Activated naive CD4-positive, alpha-beta T cell treated with Interleukin-2 at 50 U/mL for 16 hours (primary cell): ENCODE data around the gene KIF3A.

Source experiments
- DNase-seq: peaks from one replicate; pipeline ENCODE4 v3.0.0-alpha.2; 2020

The KIF3A gene

GRCh38 chr5:132659598-132660493, 77.5 kb downstream of the KIF3A start:
- no peak for DNase-seq

- DNase-seq: no peak
Measured at GRCh38 chr5:132658381-132659302, 78.7 kb downstream of the KIF3A start.

GRCh38 chr5:132657676-132658380, 79.5 kb downstream of the KIF3A start, which contains the start of gene IL13:
Gene IL13, plus strand, starts transcription at chr5:132658173. Its CDS starts 14 bp downstream, at chr5:132658187.
- no peak for DNase-seq

DNA sequence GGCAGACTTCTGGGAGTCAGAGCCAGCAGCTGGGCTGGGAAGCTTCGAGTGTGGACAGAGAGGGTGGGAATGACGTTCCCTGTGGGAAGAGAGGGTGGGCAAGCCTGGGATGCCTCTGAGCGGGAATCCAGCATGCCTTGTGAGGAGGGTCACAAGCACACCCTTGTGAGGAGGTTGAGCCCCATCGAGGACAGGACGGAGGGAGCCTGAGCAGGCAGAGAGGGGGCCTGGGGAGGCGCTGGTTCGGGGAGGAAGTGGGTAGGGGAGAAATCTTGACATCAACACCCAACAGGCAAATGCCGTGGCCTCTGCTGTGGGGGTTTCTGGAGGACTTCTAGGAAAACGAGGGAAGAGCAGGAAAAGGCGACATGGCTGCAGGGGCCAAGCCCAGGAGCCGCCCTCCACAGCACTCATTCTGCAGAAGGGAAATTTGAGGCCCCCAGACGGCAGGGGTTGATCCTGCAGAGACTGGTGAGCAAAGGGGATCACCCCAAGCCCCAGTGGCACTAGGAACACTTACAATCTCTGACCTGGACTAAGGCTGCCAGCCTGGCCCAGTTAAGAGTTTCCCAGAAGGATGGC, 80.5 kb downstream of the KIF3A start:
- DNase-seq: no peak

DNA sequence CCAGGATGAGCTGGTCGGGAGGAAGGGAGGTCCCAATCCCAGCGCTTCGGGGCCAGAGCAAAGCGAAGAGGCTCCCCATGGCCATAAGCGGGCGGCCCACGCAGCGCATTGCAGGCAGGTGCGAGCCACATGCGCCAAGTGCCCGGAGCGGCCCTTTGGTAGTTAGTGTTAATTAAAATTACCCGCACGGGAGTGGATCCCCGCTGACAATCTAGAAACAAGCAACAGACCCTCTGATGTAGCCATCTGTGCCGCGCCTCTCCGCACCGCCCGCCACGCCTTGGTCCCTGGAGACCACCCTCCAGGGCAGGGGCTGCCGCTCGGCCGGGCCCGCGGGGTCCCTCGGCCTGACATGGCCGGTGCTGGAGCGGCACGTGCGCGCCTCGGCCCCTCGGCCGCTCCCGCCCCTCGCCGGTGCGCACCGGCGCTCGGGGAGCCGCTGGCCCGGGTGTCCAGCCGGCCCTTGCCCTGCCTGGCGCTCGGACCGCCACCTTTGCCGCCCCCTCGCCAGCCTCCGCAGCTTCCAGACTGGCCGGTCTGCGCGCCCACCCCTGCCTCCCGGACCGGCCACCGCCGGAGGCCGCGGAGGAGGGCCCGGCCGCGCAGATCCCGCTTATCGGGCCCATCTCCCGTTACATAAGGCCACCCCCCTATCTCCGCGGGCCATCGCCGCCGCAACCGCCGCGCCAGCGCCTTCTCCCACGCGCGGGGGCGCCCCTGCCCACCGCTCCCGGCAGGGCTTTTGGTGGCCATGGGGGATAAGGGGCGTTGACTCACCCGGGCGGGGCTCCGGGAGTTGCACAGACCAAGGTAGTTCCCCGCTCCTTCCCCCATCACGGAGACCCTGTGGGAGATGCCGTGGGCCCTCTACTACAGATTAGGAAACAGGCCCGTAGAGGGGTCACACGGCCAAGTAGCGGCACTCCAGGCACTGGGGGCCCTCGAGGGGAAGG, 81.2 kb downstream of the KIF3A start:
- peak; percentile 54 for DNase-seq

- no peak for DNase-seq
Measured at GRCh38 chr5:132653716-132654115, 83.6 kb downstream of the KIF3A start.

GRCh38 chr5:132651838-132652469, 85.4 kb downstream of the KIF3A start:
- DNase-seq: no peak

- no peak for DNase-seq
Measured at GRCh38 chr5:132648355-132648754, 89.0 kb downstream of the KIF3A start.

DNA sequence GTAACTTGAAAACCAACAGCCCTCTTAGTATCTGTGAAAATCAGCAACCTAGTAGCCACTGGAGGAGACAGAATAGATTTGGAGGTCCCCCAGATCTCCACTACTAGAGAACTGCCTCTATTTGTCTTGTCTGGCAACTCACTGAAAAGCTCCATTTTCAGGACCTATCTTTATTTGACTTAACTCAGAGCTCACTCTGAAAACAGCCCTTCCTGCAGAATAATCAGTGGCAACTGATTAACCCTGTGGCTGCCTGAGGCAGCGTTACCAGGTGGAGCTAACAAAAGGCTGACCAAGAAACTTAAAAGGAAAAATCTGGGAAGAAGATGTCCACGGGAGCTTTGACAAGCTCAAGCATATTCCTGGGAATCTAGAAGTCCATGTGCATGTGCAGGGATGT, 89.9 kb downstream of the KIF3A start:
- DNase-seq: no peak

DNA sequence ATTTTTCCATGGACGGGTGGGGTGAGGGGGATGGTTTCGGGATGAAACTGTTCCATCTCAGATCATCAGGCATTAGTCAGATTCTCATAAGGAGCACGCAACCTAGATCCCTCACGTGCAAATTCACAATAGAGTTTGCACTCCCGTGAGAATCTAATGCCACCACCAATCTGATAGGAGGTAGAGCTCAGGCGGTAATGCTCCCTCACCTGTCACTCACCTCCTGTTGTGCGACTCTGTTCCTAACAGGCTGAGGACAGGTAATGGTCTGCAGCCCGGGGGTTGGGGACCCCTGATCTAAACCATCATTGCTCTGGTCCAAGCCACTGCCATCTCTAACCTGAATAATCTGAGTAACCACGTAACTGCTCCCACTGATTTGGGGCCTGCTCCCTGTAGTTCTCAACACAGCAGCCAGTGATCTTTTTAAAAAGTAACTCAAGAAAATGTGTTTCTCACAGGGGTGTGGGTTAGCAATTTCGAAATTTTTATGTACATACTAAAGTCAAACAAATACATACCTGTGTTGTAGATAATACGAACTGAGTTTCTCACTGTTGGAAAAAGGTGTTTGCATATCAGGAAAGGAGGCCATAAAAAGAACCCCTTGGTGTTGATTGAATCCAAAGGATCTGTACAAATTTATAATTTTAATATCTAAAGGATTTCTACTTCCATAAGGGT, 90.6 kb downstream of the KIF3A start:
- no peak for DNase-seq

- no peak for DNase-seq
Measured at GRCh38 chr5:132644177-132644576, 93.2 kb downstream of the KIF3A start.
